Activated CD8-positive, alpha-beta memory T cell treated with anti-CD3 and anti-CD28 coated beads for 36 hours (primary cell): ENCODE results near the gene NDOR1. TPM values are rescaled to one million over a fixed set of nuclear protein-coding genes. Genes with fewer than 3 reads are reported as not detected.

Experiments used
- CTCF ChIA-PET: fragments of 350-600 bp; sonication (Branson Sonifier 250); formaldehyde crosslinking; loops from one replicate; lab custom pipeline; 2021; ENCODE audit warnings: antibody characterized with exemption; lab: Charles Lee
- POLR2A ChIA-PET: fragments of 350-600 bp; sonication (Branson Sonifier 250); formaldehyde crosslinking; loops from one replicate; lab custom pipeline; 2021; ENCODE audit warnings: antibody characterized with exemption; lab: Charles Lee
- total RNA-seq, 2 experiments: library from RNA; stranded (reverse); gene quantifications; one replicate each; pipeline ENCODE4 v1.2.3, GENCODE V29; 2021

The NDOR1 gene
- total RNA-seq, 2 experiments from 2014 or later: 43.7 to 44.6 TPM

DNA sequence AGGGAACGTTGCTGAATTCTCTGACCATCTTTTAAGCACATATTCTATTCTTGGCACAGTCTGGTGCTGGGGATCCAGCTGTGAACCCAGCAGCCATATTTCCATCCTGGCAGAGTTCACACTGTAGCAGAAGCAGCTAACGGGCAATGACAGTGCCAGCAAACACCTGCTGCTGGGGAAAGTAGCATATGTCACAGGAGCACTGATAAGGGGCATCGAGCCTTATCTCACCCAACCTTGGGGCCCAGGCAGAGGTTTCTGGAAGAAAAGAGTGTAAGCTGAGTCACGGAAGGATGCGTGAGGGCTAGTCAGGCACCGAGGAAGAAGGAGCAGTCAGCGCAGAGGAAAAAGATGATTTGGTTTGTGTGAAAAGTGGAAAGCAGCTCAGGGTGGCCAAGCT lies 1.1 kb downstream of the NDOR1 start:
- POLR2A ChIA-PET: interaction anchor here (1.8 to 3.2 kb wide), 2 partner anchors 17 to 34 kb away, joined by 5 to 15 read pairs; partner anchors contain the start of gene RNF208
- CTCF ChIA-PET: interaction anchor here (1.2 to 1.9 kb wide), 2 partner anchors 21 to 30 kb away, joined by 7 read pairs; partner anchors contain the start of gene RNF224

GRCh38 chr9:137211532-137211931 lies 6.0 kb downstream of the NDOR1 start:
- POLR2A ChIA-PET: interaction anchor here (1.3 kb wide), 1 partner anchor 29 kb away, joined by 3 read pairs; the partner anchor contains the start of gene TUBB4B
- CTCF ChIA-PET: no interaction called here

- ChIA-PET POLR2A (interaction anchor here (1.3 kb wide), 1 partner anchor 28 kb away, joined by 3 read pairs; the partner anchor contains the start of gene TUBB4B), CTCF (no interaction called here)
These were observed 7.0 kb downstream of the NDOR1 start for GRCh38 chr9:137212520-137212919.

- CTCF ChIA-PET: no interaction called here
- POLR2A ChIA-PET: no interaction called here
These were observed 7.9 kb downstream of the NDOR1 start for GRCh38 chr9:137213160-137214060.

DNA sequence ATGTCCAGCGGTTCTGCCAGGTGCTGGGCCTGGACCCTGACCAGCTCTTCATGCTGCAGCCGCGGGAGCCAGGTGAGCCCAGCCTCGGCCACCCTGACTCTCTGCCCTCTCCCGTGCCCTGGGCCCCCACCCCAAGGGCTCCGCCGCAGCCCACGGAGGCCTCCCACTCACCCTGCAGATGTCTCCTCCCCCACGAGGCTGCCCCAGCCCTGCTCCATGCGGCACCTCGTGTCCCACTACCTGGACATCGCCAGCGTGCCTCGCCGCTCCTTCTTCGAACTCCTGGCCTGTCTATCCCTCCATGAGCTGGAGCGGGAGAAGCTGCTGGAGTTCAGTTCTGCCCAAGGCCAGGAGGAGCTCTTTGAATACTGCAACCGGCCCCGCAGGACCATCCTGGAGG lies 9.1 kb downstream of the NDOR1 start:
- ChIA-PET CTCF (no interaction called here), POLR2A (no interaction called here)

GRCh38 chr9:137215196-137215986 lies 9.9 kb downstream of the NDOR1 start:
- ChIA-PET POLR2A (no interaction called here), CTCF (no interaction called here)

GRCh38 chr9:137216188-137216965 lies 10.9 kb downstream of the NDOR1 start:
- ChIA-PET CTCF (interaction anchor here (0.9 to 1.8 kb wide), 2 partner anchors 40 to 51 kb away, joined by 3 to 4 read pairs; no protein-coding TSS in a partner anchor), POLR2A (no interaction called here)

DNA sequence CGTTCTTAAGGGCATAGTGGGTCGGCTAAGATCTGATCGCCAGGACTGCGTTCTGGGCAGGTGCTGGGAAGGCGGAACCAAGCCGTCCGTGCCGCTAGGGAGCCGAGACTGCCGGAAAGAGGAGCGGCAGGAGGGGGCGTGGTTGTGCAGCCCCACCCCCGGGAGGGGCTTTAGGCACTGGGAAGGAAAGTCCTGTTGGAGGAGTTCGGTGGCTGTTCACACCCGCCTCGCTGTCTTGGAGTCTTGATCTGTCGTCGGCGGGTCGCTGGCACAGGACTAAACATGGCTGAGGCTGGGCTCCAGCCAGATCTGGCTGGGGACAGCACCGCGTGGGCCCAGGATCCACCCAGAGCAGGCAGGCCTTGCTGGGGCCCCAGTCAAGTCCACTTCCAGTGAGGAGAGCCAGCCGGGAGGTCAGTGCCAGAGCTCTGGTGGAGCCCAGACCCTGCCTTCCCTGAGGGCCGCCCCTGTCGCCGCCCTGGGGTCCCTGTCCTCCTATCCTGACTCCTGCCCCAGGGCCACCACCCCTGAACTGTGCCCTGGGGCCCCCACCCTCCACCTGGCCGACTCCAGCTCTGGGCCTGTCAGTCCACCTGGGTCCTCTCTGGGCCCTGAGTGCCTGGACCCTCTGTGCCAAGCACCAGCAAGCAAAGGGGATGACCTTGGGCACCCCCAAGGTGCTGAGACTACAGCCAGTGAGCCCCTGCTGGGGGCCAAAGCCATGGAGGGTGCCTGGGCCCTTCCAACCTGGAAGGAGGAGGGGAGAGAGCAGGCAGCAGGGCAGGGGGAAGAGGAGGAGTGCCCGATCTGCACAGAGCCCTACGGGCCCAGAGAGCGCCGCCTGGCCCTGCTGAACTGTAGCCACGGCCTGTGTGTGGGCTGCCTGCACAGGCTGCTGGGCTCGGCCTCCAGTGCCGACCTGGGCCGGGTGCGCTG lies 12.0 kb downstream of the NDOR1 start:
- CTCF ChIA-PET: interaction anchor here (0.8 to 1.8 kb wide), 3 partner anchors 10 to 41 kb away, joined by 3 to 6 read pairs (median 4); partner anchors contain the start of gene RNF224
- POLR2A ChIA-PET: no interaction called here

GRCh38 chr9:137218212-137218753 lies 12.8 kb downstream of the NDOR1 start:
- ChIA-PET POLR2A (no interaction called here), CTCF (interaction anchor here (1.7 kb wide), 1 partner anchor 9 kb away, joined by 6 read pairs; the partner anchor contains the start of gene RNF224)

DNA sequence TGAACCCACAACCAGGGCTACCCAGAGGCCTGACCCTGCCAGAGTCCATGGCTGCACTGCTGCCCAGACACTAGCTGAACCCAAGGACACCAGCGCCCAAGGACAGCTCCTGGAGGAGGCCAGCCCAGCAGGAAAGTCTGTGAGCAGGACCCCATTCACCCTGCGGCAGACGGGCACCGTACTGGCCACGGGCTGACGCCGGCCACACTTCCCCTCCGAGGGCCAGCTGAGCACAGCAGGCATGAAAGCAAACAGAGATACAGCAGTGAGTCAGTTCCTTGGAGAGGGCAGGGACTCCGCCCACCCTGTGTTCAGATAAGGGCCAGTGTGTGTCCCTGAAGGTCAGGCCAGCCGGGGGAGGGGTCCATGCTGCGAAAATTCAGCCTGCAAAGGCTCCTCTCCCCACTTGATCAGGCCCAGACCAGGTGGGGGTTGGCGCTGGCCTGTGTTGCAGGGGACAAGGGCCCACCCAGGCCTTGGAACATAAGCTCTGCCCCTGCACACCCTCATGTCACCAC lies 13.3 kb downstream of the NDOR1 start:
- CTCF ChIA-PET: interaction anchor here (1.7 kb wide), 1 partner anchor 8 kb away, joined by 6 read pairs; the partner anchor contains the start of gene RNF224
- POLR2A ChIA-PET: interaction anchor here (0.6 kb wide), 1 partner anchor 218 kb away, joined by 4 read pairs; no protein-coding TSS in a partner anchor

DNA sequence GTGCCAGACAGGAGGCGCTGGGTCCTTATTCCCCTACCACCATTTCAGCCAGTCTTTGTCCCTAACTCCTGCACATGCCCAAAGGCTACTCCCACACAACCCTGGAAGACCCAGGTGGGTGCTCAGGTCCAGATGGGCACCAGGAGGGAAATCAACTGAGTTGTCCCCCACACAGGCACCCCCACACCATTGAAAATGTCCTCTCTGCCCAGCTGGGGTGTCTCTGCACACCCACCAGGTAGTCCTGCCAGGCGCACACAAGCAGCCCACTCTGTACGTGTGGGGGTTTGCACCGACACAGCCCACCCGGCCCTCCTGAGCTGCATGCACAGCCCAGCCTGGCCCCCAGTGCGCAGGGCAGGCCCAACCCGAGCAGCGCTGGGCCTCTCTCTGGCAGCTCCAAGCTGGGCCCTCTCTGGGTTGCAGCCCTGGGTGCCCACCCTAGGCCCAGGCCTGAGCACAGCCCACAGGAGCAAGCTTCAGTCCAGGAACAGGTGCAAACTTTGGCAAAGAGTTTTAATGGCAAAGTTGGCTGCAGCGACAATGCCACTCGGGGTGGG lies 14.3 kb downstream of the NDOR1 start:
- POLR2A ChIA-PET: no interaction called here
- CTCF ChIA-PET: interaction anchor here (0.8 to 1.4 kb wide), 3 partner anchors 17 to 152 kb away, joined by 3 to 4 read pairs (median 4); no protein-coding TSS in a partner anchor

GRCh38 chr9:137220317-137221094 lies 15.0 kb downstream of the NDOR1 start:
- ChIA-PET POLR2A (interaction anchor here (0.6 to 0.8 kb wide), 2 partner anchors 13 to 431 kb away, joined by 4 read pairs; no protein-coding TSS in a partner anchor), CTCF (interaction anchor here (0.8 to 1.4 kb wide), 3 partner anchors 16 to 153 kb away, joined by 3 to 4 read pairs (median 4); no protein-coding TSS in a partner anchor)

DNA sequence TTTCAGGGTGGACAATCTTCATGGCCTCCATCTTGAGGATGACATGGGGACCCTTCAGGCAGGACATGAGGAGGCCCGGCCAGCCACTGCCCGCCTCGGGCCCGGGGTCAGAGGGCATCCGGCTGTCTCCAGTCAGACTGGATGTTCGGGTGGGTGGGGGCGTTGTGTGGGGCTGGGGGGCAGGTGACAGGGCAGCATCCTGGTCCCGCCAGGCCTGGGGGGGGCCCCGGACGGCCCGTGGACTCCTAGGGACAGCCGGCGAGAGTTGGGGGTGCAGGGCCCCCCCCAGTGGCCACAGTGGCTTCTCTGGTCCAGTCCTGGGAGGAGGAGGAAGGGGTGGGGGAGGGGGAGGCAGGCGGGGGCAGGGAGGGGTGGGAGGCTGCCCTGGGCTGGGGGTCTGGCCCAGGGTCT lies 15.6 kb downstream of the NDOR1 start:
- ChIA-PET POLR2A (interaction anchor here (0.8 to 0.9 kb wide), 2 partner anchors 11 to 13 kb away, joined by 3 to 4 read pairs; no protein-coding TSS in a partner anchor), CTCF (interaction anchor here (1.4 kb wide), 1 partner anchor 103 kb away, joined by 4 read pairs; no protein-coding TSS in a partner anchor)

DNA sequence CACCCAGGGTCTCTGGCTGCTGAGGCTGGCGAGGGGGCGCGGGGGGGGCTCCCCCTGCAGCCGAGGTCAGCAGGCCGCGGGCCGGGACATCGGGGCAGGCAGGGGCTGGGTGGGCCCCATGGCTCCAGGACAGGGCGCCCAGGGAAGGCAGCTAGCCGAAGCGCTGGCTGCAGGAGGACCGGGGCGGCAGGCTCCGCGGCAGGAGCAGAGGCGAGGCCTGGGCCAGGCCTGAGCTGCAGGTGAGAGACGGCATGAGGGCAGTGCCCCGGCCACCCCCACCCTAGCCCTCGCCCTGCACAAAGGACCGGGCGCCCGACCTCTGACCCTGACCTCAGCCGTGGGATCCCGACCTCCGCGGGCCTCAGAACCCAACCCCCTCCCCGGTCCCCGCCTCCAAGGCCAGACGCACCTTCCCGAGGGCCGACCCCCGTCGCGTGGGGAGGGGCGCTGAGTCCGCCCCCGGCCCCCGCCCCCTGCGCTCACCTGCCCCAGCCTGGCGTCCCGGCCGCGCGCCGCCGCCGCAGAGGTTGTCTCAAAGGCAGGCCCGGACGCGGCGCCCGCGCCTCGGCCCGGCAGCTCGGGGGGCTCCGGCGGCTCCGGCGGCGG lies 16.1 kb downstream of the NDOR1 start:
- ChIA-PET CTCF (interaction anchor here (7.0 kb wide), 1 partner anchor 15 kb away, joined by 49 read pairs; no protein-coding TSS in a partner anchor), POLR2A (interaction anchor here (0.9 to 1.6 kb wide), 2 partner anchors 11 to 32 kb away, joined by 3 to 4 read pairs; no protein-coding TSS in a partner anchor)
